ENCODE results near the gene ALDH2. TPM values are rescaled to one million over a fixed set of nuclear protein-coding genes. Genes with fewer than 3 reads are reported as not detected.
"Not testable (repeated sequence)": the region's sequence is repeated elsewhere in the genome, so short reads cannot be mapped to it uniquely, and the experiment has no call there.

Gene ALDH2
- total and polyA plus RNA-seq, 2 donors (not counting 1 experiment from before 2014, with no cell fraction given): 7.0 to 22.3 TPM

DNA sequence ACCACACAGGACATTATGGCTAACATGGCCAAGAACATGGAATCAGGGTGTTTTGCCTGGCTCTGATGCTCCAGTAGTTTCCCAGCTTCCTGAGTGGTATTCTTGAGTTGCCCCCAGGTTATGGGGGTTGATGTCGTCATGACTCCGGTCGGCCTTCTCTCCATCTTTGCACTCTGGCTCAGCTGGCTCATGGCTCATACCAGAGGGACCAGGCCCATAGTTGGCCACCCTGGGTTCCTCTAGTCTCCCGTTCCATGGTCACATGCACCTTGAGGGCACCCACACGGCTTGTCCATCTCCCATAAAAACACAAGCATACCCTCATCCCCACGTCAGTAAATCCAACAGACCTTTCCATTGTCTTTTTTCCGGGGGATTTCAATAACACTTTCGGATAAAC is 51.6 kb downstream of the ALDH2 start:
- POLR2A ChIA-PET: no interaction called here
- Mint-ChIP-seq H3K4me1 (peaks cover under 1% of the 10 kb centered on the region), H3K27ac (no peak overlapping the region), H3K27me3 (peaks cover 35% of the 10 kb centered on the region), H3K9me3 (ENCODE audit: insufficient read depth) (no peaks in the 10 kb centered on the region), H3K4me3 (no peak overlapping the region)
- Histone ChIP-seq H3K9me3 (ENCODE audit: control extremely low read depth in 1 of 3, control insufficient read depth in 2 of 3, insufficient read depth in 1 of 3, low read length in 2 of 3) (no peaks in the 10 kb centered on the region), H3K9ac (ENCODE audit: low read length) (no peak overlapping the region), H3K36me3 (replicated peaks in 1 of 2; ENCODE audit: control extremely low read depth in 1 of 2, control insufficient read depth in 1 of 2, extremely low read depth in 1 of 2, insufficient read depth in 2 of 2, low read length in 1 of 2) (no peaks in the 10 kb centered on the region), H3K27ac (ENCODE audit: low read length in 2 of 2) (no peak overlapping the region), H4K20me1 (ENCODE audit: control insufficient read depth, insufficient read depth, low read length, poor library complexity, severe bottlenecking) (no peaks in the 10 kb centered on the region), H3K4me3 (ENCODE audit: control extremely low read depth in 1 of 5, extremely low read depth in 1 of 5, insufficient read depth in 1 of 5, low read depth in 2 of 5, low read length in 4 of 5) (no peak overlapping the region), H3K4me2 (replicated peaks; ENCODE audit: low read depth, low read length, poor library complexity, severe bottlenecking) (no peak overlapping the region), H3K27me3 (replicated peaks in 1 of 4; ENCODE audit: control extremely low read depth in 1 of 4, control insufficient read depth in 3 of 4, insufficient read depth in 4 of 4, low read length in 3 of 4) (peaks cover 0 to 5% (median 0%) of the 10 kb centered on the region in 4 experiments), H3K79me2 (ENCODE audit: control insufficient read depth, insufficient read depth, low read length) (no peaks in the 10 kb centered on the region), H2AFZ (ENCODE audit: insufficient read depth, low read depth, low read length, poor library complexity, severe bottlenecking) (no peak overlapping the region), H3K4me1 (ENCODE audit: control insufficient read depth in 2 of 2, insufficient read depth in 2 of 2, low read length in 2 of 2) (peaks cover 0 to under 1% of the 10 kb centered on the region in 2 donors)
- ATAC-seq (ENCODE audit: low read depth): no peak
- 91% methylated on average over 6 of the region's 8 CpGs for WGBS (ENCODE audit: insufficient coverage)
- no peak for DNase-seq
- intact Hi-C loops (cut with micrococcal nuclease): no loop called here
- TF ChIP-seq CTCF (IDR thresholded peaks at IDR 0.05) (no peak), EZH2 (IDR thresholded peaks at IDR 0.05; ENCODE audit: borderline replicate concordance, insufficient read depth, low read depth, low read length, poor library complexity, severe bottlenecking) (no peak)
- CTCF ChIA-PET: no interaction called here

- Histone ChIP-seq H3K9me3 (ENCODE audit: control extremely low read depth in 1 of 3, control insufficient read depth in 2 of 3, insufficient read depth in 1 of 3, low read length in 2 of 3) (no peaks in the 10 kb centered on the region), H3K9ac (ENCODE audit: low read length) (no peak overlapping the region), H3K79me2 (ENCODE audit: control insufficient read depth, insufficient read depth, low read length) (no peaks in the 10 kb centered on the region), H3K36me3 (replicated peaks in 1 of 2; ENCODE audit: control extremely low read depth in 1 of 2, control insufficient read depth in 1 of 2, extremely low read depth in 1 of 2, insufficient read depth in 2 of 2, low read length in 1 of 2) (no peaks in the 10 kb centered on the region), H3K27me3 (replicated peaks in 1 of 4; ENCODE audit: control extremely low read depth in 1 of 4, control insufficient read depth in 3 of 4, insufficient read depth in 4 of 4, low read length in 3 of 4) (peaks cover 0 to 5% (median 0%) of the 10 kb centered on the region in 4 experiments), H3K4me3 (ENCODE audit: control extremely low read depth in 1 of 5, extremely low read depth in 1 of 5, insufficient read depth in 1 of 5, low read depth in 2 of 5, low read length in 4 of 5) (no peak overlapping the region), H4K20me1 (ENCODE audit: control insufficient read depth, insufficient read depth, low read length, poor library complexity, severe bottlenecking) (no peaks in the 10 kb centered on the region), H3K4me1 (ENCODE audit: control insufficient read depth in 2 of 2, insufficient read depth in 2 of 2, low read length in 2 of 2) (no peaks in the 10 kb centered on the region), H3K27ac (ENCODE audit: low read length in 2 of 2) (no peak overlapping the region), H3K4me2 (replicated peaks; ENCODE audit: low read depth, low read length, poor library complexity, severe bottlenecking) (no peak overlapping the region), H2AFZ (ENCODE audit: insufficient read depth, low read depth, low read length, poor library complexity, severe bottlenecking) (no peak overlapping the region)
- H3K27ac Mint-ChIP-seq: no peak overlapping the region
- CTCF ChIA-PET: interaction anchor here (0.9 kb wide), 1 partner anchor 66 kb away, joined by 3 read pairs; no protein-coding TSS in a partner anchor
- intact Hi-C loops (cut with micrococcal nuclease): no loop called here
- no peak for DNase-seq
- H3K9me3 Mint-ChIP-seq (ENCODE audit: insufficient read depth): no peaks in the 10 kb centered on the region
- WGBS (ENCODE audit: insufficient coverage): 73% methylated on average over 2 of the region's 6 CpGs
- H3K27me3 Mint-ChIP-seq: peaks cover 40% of the 10 kb centered on the region
- TF ChIP-seq EZH2 (IDR thresholded peaks at IDR 0.05; ENCODE audit: borderline replicate concordance, insufficient read depth, low read depth, low read length, poor library complexity, severe bottlenecking) (no peak), CTCF (IDR thresholded peaks at IDR 0.05) (no peak)
- H3K4me3 Mint-ChIP-seq: no peak overlapping the region
- POLR2A ChIA-PET: no interaction called here
- no peak for ATAC-seq (ENCODE audit: low read depth)
- no peaks in the 10 kb centered on the region for H3K4me1 Mint-ChIP-seq
Observed at GRCh38 chr12:111819191-111820158, 52.7 kb downstream of the ALDH2 start.

GRCh38 chr12:111820828-111821227 is 54.1 kb downstream of the ALDH2 start:
- H3K27me3 Mint-ChIP-seq: peaks cover 40% of the 10 kb centered on the region
- 98% methylated on average over 7 of the region's 8 CpGs for WGBS (ENCODE audit: insufficient coverage)
- ATAC-seq (ENCODE audit: low read depth): not testable (repeated sequence)

More at GRCh38 chr12:111820828-111821227, 54.1 kb downstream of the ALDH2 start:
- H4K20me1 ChIP-seq (ENCODE audit: control insufficient read depth, insufficient read depth, low read length, poor library complexity, severe bottlenecking); H3K4me2 ChIP-seq (replicated peaks; ENCODE audit: low read depth, low read length, poor library complexity, severe bottlenecking); H3K9me3 Mint-ChIP-seq (ENCODE audit: insufficient read depth); H3K79me2 ChIP-seq (ENCODE audit: control insufficient read depth, insufficient read depth, low read length); H3K9me3 ChIP-seq (ENCODE audit: control extremely low read depth in 1 of 3, control insufficient read depth in 2 of 3, insufficient read depth in 1 of 3, low read length in 2 of 3); H3K4me3 ChIP-seq (ENCODE audit: control extremely low read depth in 1 of 5, extremely low read depth in 1 of 5, insufficient read depth in 1 of 5, low read depth in 2 of 5, low read length in 4 of 5); POLR2A ChIA-PET; H3K36me3 ChIP-seq (replicated peaks in 1 of 2; ENCODE audit: control extremely low read depth in 1 of 2, control insufficient read depth in 1 of 2, extremely low read depth in 1 of 2, insufficient read depth in 2 of 2, low read length in 1 of 2); DNase-seq; H3K9ac ChIP-seq (ENCODE audit: low read length); H3K4me1 Mint-ChIP-seq; H3K4me1 ChIP-seq (ENCODE audit: control insufficient read depth in 2 of 2, insufficient read depth in 2 of 2, low read length in 2 of 2); intact Hi-C loops (cut with micrococcal nuclease); H3K27me3 ChIP-seq (replicated peaks in 1 of 4; ENCODE audit: control extremely low read depth in 1 of 4, control insufficient read depth in 3 of 4, insufficient read depth in 4 of 4, low read length in 3 of 4); CTCF ChIA-PET; H2AFZ ChIP-seq (ENCODE audit: insufficient read depth, low read depth, low read length, poor library complexity, severe bottlenecking); H3K27ac Mint-ChIP-seq; H3K4me3 Mint-ChIP-seq; H3K27ac ChIP-seq (ENCODE audit: low read length in 2 of 2): not testable (repeated sequence)

Measured in B cell (primary cell).